Mesenchymal stem cell (in vitro differentiated cells and primary cell): ENCODE measurements around the gene RIPK4.

Experiments
- DNase-seq: peaks from one replicate; pipeline ENCODE4 v3.0.0-alpha.2; 2013
- H2AFZ ChIP-seq: one replicate; pipeline ENCODE4 v1.6.1; 2013; ENCODE audit warnings: low read depth, mild to moderate bottlenecking, control low read depth, inconsistent platforms, low read length, moderate library complexity
- H2AK5ac ChIP-seq: 2 replicates; pipeline ENCODE4 v1.6.1; 2013; ENCODE audit warnings: low read length, moderate library complexity, mild to moderate bottlenecking, inconsistent platforms; ENCODE audit not compliant: severe bottlenecking
- H2BK120ac ChIP-seq: one replicate; pipeline ENCODE4 v1.6.1; 2013; ENCODE audit warnings: low read depth, mild to moderate bottlenecking, inconsistent platforms, low read length, moderate library complexity
- H2BK12ac ChIP-seq, 2 experiments: one replicate each; pipeline ENCODE4 v1.6.1; 2013; ENCODE audit warnings: inconsistent platforms in 2 of 2, low read length in 2 of 2, mild to moderate bottlenecking in 2 of 2, moderate library complexity in 2 of 2, control low read depth in 1 of 2
- H2BK15ac ChIP-seq: one replicate; pipeline ENCODE4 v1.6.1; 2013; ENCODE audit warnings: mild to moderate bottlenecking, low read depth, inconsistent platforms; ENCODE audit not compliant: poor library complexity, severe bottlenecking
- H2BK5ac ChIP-seq: 2 replicates; pipeline ENCODE4 v1.6.1; 2013; ENCODE audit warnings: low read depth, mild to moderate bottlenecking, low read length, control low read depth, inconsistent platforms; ENCODE audit not compliant: poor library complexity, severe bottlenecking
- H3K14ac ChIP-seq, 2 experiments: one replicate each; pipeline ENCODE4 v1.6.1; 2013; ENCODE audit warnings: inconsistent platforms in 2 of 2, low read length in 2 of 2, control low read depth in 1 of 2, mild to moderate bottlenecking in 1 of 2, moderate library complexity in 1 of 2
- H3K18ac ChIP-seq, 2 experiments: one replicate each; pipeline ENCODE4 v1.6.1; 2013; ENCODE audit warnings: inconsistent platforms in 2 of 2, low read length in 2 of 2, control low read depth in 1 of 2, low read depth in 1 of 2, mild to moderate bottlenecking in 1 of 2
- H3K23ac ChIP-seq, 2 experiments: one replicate each; pipeline ENCODE4 v1.6.1; 2013; ENCODE audit warnings: inconsistent platforms in 2 of 2, low read length in 2 of 2, mild to moderate bottlenecking in 2 of 2, moderate library complexity in 2 of 2, control low read depth in 1 of 2
- H3K27ac ChIP-seq: 2 replicates; pipeline ENCODE4 v1.5.1; 2013; ENCODE audit warnings: mild to moderate bottlenecking, moderate library complexity, low read length, control low read depth, inconsistent platforms; ENCODE audit not compliant: poor library complexity, severe bottlenecking
- H3K27me3 ChIP-seq, 2 experiments: 2 replicates each; pipeline versions ENCODE4 v1.6.1 to v1.7.0; 2013; ENCODE audit warnings: low read length in 2 of 2, mild to moderate bottlenecking in 2 of 2, moderate library complexity in 2 of 2, control low read depth in 1 of 2, inconsistent platforms in 1 of 2; ENCODE audit not compliant: control insufficient read depth in 1 of 2, insufficient read depth in 1 of 2
- H3K36me3 ChIP-seq, 2 experiments: 2 replicates each; pipeline versions ENCODE4 v1.6.1 to v1.7.0; 2013; ENCODE audit warnings: low read length in 2 of 2, control low read depth in 1 of 2, inconsistent platforms in 1 of 2, low read depth in 1 of 2, mild to moderate bottlenecking in 1 of 2; ENCODE audit not compliant: insufficient read depth in 2 of 2, control insufficient read depth in 1 of 2
- H3K4ac ChIP-seq, 2 experiments: one replicate each; pipeline ENCODE4 v1.6.1; 2013; ENCODE audit warnings: inconsistent platforms in 2 of 2, low read length in 2 of 2, mild to moderate bottlenecking in 2 of 2, moderate library complexity in 2 of 2, control low read depth in 1 of 2, low read depth in 1 of 2
- H3K4me1 ChIP-seq: 2 replicates; pipeline ENCODE4 v1.6.1; 2013; ENCODE audit warnings: low read depth, low read length, control low read depth; ENCODE audit not compliant: control insufficient read depth, insufficient read depth
- H3K4me2 ChIP-seq: 2 replicates; pipeline ENCODE4 v1.6.1; 2013; ENCODE audit warnings: low read length, mild to moderate bottlenecking, inconsistent platforms; ENCODE audit not compliant: poor library complexity, severe bottlenecking
- H3K4me3 ChIP-seq, 2 experiments: 2 replicates each; pipeline versions ENCODE4 v1.5.1 to v1.7.0; 2013; ENCODE audit warnings: low read length in 2 of 2, mild to moderate bottlenecking in 2 of 2, control low read depth in 1 of 2, low read depth in 1 of 2; ENCODE audit not compliant: insufficient read depth in 1 of 2
- H3K79me1 ChIP-seq: replicated peaks from 2 replicates; pipeline ENCODE4 v1.6.1; 2013; ENCODE audit warnings: mild to moderate bottlenecking, control low read depth, low read length, inconsistent platforms; ENCODE audit not compliant: poor library complexity, severe bottlenecking
- H3K9ac ChIP-seq: 2 replicates; pipeline ENCODE4 v1.7.0; 2013; ENCODE audit warnings: mild to moderate bottlenecking, low read length, moderate library complexity
- H3K9me3 ChIP-seq: 2 replicates; pipeline ENCODE4 v1.7.0; 2013; ENCODE audit warnings: mild to moderate bottlenecking, low read length; ENCODE audit not compliant: control insufficient read depth
- H4K8ac ChIP-seq: one replicate; pipeline ENCODE4 v1.6.1; 2013; ENCODE audit warnings: inconsistent platforms, mild to moderate bottlenecking, low read length, moderate library complexity
- H4K91ac ChIP-seq: one replicate; pipeline ENCODE4 v1.6.1; 2013; ENCODE audit warnings: mild to moderate bottlenecking, low read length, inconsistent platforms
- WGBS: methylation state at CpG from one replicate; pipeline ENCODE4 v1.1.7; 2013; ENCODE audit warnings: mixed read lengths; 5-methylcytosine and 5-hydroxymethylcytosine counted together

The RIPK4 gene

GRCh38 chr21:41771625-41771945, 4.7 kb upstream of the RIPK4 start:
- Histone ChIP-seq H3K18ac (no peak overlapping the region), H2BK15ac (no peak overlapping the region), H2AFZ (no peak overlapping the region), H4K91ac (no peak overlapping the region), H3K9ac (no peak overlapping the region), H3K36me3 (no peaks in the 10 kb centered on the region), H3K4me1 (peaks cover 15% of the 10 kb centered on the region), H2BK5ac (no peak overlapping the region), H3K27me3 (peaks cover 50 to 92% of the 10 kb centered on the region in 2 experiments), H3K4me2 (no peak overlapping the region), H3K27ac (no peak overlapping the region), H3K79me1 (no peaks in the 10 kb centered on the region), H2BK120ac (no peak overlapping the region), H4K8ac (no peak overlapping the region), H3K9me3 (no peaks in the 10 kb centered on the region), H2AK5ac (no peak overlapping the region), H3K4me3 (no peak overlapping the region), H3K23ac (no peak overlapping the region), H3K4ac (no peak overlapping the region), H3K14ac (no peak overlapping the region), H2BK12ac (no peak overlapping the region)
- 90% methylated on average over 7 of the region's 7 CpGs for WGBS
- DNase-seq, result no peak

- 76% methylated on average over 14 of the region's 14 CpGs for WGBS
Observed at GRCh38 chr21:41770901-41771624, 4.2 kb upstream of the RIPK4 start.

GRCh38 chr21:41769933-41770332, 3.1 kb upstream of the RIPK4 start:
- Histone ChIP-seq H2BK15ac (no peak overlapping the region), H3K79me1 (peaks cover 2% of the 10 kb centered on the region), H3K4me3 (no peak overlapping the region), H3K27ac (no peak overlapping the region), H3K14ac (no peak overlapping the region), H3K23ac (no peak overlapping the region), H4K8ac (no peak overlapping the region), H3K9me3 (no peaks in the 10 kb centered on the region), H3K4me1 (peaks cover 27% of the 10 kb centered on the region), H3K4me2 (no peak overlapping the region), H3K27me3 (peaks cover 42 to 100% of the 10 kb centered on the region in 2 experiments), H3K4ac (no peak overlapping the region), H3K9ac (no peak overlapping the region), H2AFZ (no peak overlapping the region), H3K36me3 (no peaks in the 10 kb centered on the region), H2AK5ac (no peak overlapping the region), H4K91ac (no peak overlapping the region), H2BK12ac (no peak overlapping the region), H2BK5ac (no peak overlapping the region), H3K18ac (no peak overlapping the region), H2BK120ac (no peak overlapping the region)
- DNase-seq, result no peak
- 53% methylated on average over 5 of the region's 5 CpGs for WGBS

More at GRCh38 chr21:41770901-41771624, 4.2 kb upstream of the RIPK4 start:
- Histone ChIP-seq H3K4me3 (no peak overlapping the region), H3K79me1 (no peaks in the 10 kb centered on the region), H3K14ac (no peak overlapping the region), H4K8ac (no peak overlapping the region), H3K9ac (no peak overlapping the region), H2AK5ac (no peak overlapping the region), H3K9me3 (no peaks in the 10 kb centered on the region), H2BK5ac (no peak overlapping the region), H3K23ac (no peak overlapping the region), H3K36me3 (no peaks in the 10 kb centered on the region), H2BK12ac (no peak overlapping the region), H3K4me1 (peaks cover 20% of the 10 kb centered on the region), H4K91ac (no peak overlapping the region), H2BK15ac (no peak overlapping the region), H3K27ac (no peak overlapping the region), H3K4ac (no peak overlapping the region), H3K4me2 (no peak overlapping the region), H3K18ac (no peak overlapping the region), H3K27me3 (peaks cover 50 to 97% of the 10 kb centered on the region in 2 experiments), H2BK120ac (no peak overlapping the region), H2AFZ (no peak overlapping the region)
- DNase-seq, result no peak

- Histone ChIP-seq H3K4me2 (no peak overlapping the region), H2BK12ac (no peak overlapping the region), H3K27ac (no peak overlapping the region), H2BK15ac (no peak overlapping the region), H3K9me3 (no peaks in the 10 kb centered on the region), H2BK5ac (no peak overlapping the region), H3K27me3 (peaks cover 38 to 100% of the 10 kb centered on the region in 2 experiments), H3K36me3 (no peaks in the 10 kb centered on the region), H3K4me1 (peaks cover 30% of the 10 kb centered on the region), H3K23ac (no peak overlapping the region), H3K4me3 (no peak overlapping the region), H3K9ac (no peak overlapping the region), H4K91ac (no peak overlapping the region), H3K79me1 (peaks cover 2% of the 10 kb centered on the region), H3K14ac (no peak overlapping the region), H2AFZ (no peak overlapping the region), H3K18ac (no peak overlapping the region), H2AK5ac (no peak overlapping the region), H2BK120ac (no peak overlapping the region), H4K8ac (no peak overlapping the region), H3K4ac (no peak overlapping the region)
- 38% methylated on average over 7 of the region's 7 CpGs for WGBS
- DNase-seq, result no peak
Observed at GRCh38 chr21:41769521-41769920, 2.7 kb upstream of the RIPK4 start.
